IMR-90 (cell line): ENCODE data around the gene UBALD1. TPM values are rescaled to one million over a fixed set of nuclear protein-coding genes. Genes with fewer than 3 reads are reported as not detected.

Experiments used
- ATAC-seq: fragments of 200-7000 bp; cut with Tn5 transposase; 2 replicates; pipeline ENCODE4 v1.9.1; 2020; ENCODE audit warnings: low read depth, mild to moderate bottlenecking, moderate library complexity
- BruUV-seq: library from RNA; stranded (reverse); fragments of 400-500 nt; replicated peaks from 2 replicates; lab custom pipeline; 2021; lab: Mats Ljungman, UMichigan
- CTCF ChIA-PET: fragments of 300-600 bp; formaldehyde crosslinking; extraction: SDS; loops from one replicate; lab custom pipeline; 2021; ENCODE audit warnings: antibody characterized with exemption; lab: Yijun Ruan, JAX
- POLR2A ChIA-PET: fragments of 300-600 bp; sonication (Branson Sonifier 250); formaldehyde crosslinking; loops from one replicate; lab custom pipeline; 2022; ENCODE audit warnings: antibody characterized with exemption; ENCODE audit not compliant: unreplicated experiment; lab: Charles Lee
- DNase-seq: peaks from one replicate; pipeline ENCODE4 v3.0.0; 2013
- H2AFZ ChIP-seq: replicated peaks from 2 replicates; pipeline ENCODE3; 2013; ENCODE audit warnings: low read length, mild to moderate bottlenecking; ENCODE audit not compliant: poor library complexity
- H2AK5ac ChIP-seq: 2 replicates; pipeline ENCODE4 v1.6.1; 2013; ENCODE audit warnings: low read depth, low read length, inconsistent platforms
- H2AK9ac ChIP-seq: replicated peaks from 2 replicates; pipeline ENCODE3; 2013; ENCODE audit warnings: mild to moderate bottlenecking, low read depth, low read length, moderate library complexity; ENCODE audit not compliant: poor library complexity
- H2BK120ac ChIP-seq: 2 replicates; pipeline ENCODE4 v1.6.1; 2013; ENCODE audit warnings: low read depth, low read length, inconsistent platforms
- H2BK15ac ChIP-seq: 3 replicates; pipeline ENCODE4 v1.6.1; 2013; ENCODE audit warnings: low read depth, low read length, inconsistent platforms
- H2BK20ac ChIP-seq: 2 replicates; pipeline ENCODE4 v1.6.1; 2013; ENCODE audit warnings: low read depth, mild to moderate bottlenecking, inconsistent platforms, low read length, moderate library complexity
- H2BK5ac ChIP-seq: 2 replicates; pipeline ENCODE4 v1.6.1; 2013; ENCODE audit warnings: mild to moderate bottlenecking, low read depth, low read length, inconsistent platforms; ENCODE audit not compliant: poor library complexity, severe bottlenecking
- H3K14ac ChIP-seq: replicated peaks from 2 replicates; pipeline ENCODE4 v1.6.1; 2013; ENCODE audit warnings: low read depth, low read length, inconsistent platforms
- H3K18ac ChIP-seq: 2 replicates; pipeline ENCODE4 v1.6.1; 2013; ENCODE audit warnings: low read depth, low read length, control low read depth
- H3K23ac ChIP-seq: 2 replicates; pipeline ENCODE4 v1.6.1; 2013; ENCODE audit warnings: low read depth, low read length, inconsistent platforms
- H3K27ac ChIP-seq: 2 replicates; pipeline ENCODE4 v1.5.1; 2013; ENCODE audit warnings: mild to moderate bottlenecking, control low read depth, low read length; ENCODE audit not compliant: insufficient read depth
- H3K27me3 ChIP-seq: 2 replicates; pipeline ENCODE4 v1.6.1; 2013; ENCODE audit warnings: low read length; ENCODE audit not compliant: control insufficient read depth, insufficient read depth
- H3K36me3 ChIP-seq: 2 replicates; pipeline ENCODE4 v1.6.1; 2013; ENCODE audit warnings: low read length, mixed read lengths; ENCODE audit not compliant: control insufficient read depth, insufficient read depth
- H3K4ac ChIP-seq: 2 replicates; pipeline ENCODE4 v1.6.1; 2013; ENCODE audit warnings: low read depth, low read length, inconsistent platforms
- H3K4me1 ChIP-seq: 2 replicates; pipeline ENCODE4 v1.6.1; 2013; ENCODE audit warnings: low read length, mixed read lengths; ENCODE audit not compliant: control insufficient read depth, insufficient read depth
- H3K4me2 ChIP-seq: 2 replicates; pipeline ENCODE4 v1.6.1; 2013; ENCODE audit warnings: low read depth, mild to moderate bottlenecking, control low read depth, low read length, moderate library complexity
- H3K4me3 ChIP-seq: 2 replicates; pipeline ENCODE4 v1.5.1; 2013; ENCODE audit warnings: low read depth, mild to moderate bottlenecking, control low read depth, low read length, moderate library complexity; ENCODE audit not compliant: insufficient read depth
- H3K56ac ChIP-seq: 2 replicates; pipeline ENCODE4 v1.6.1; 2013; ENCODE audit warnings: low read length, inconsistent platforms; ENCODE audit not compliant: insufficient read depth; ENCODE audit errors: extremely low read depth
- H3K79me1 ChIP-seq, 2 experiments: 2 replicates each; pipeline ENCODE4 v1.6.1; 2013; ENCODE audit warnings: low read length in 2 of 2, inconsistent platforms in 1 of 2, low read depth in 1 of 2
- H3K9ac ChIP-seq: 2 replicates; pipeline ENCODE4 v1.6.1; 2013; ENCODE audit warnings: low read depth, low read length, control low read depth
- H3K9me1 ChIP-seq: 2 replicates; pipeline ENCODE4 v1.6.1; 2013; ENCODE audit warnings: low read length, inconsistent platforms; ENCODE audit not compliant: insufficient read depth
- H3K9me3 ChIP-seq: 2 replicates; pipeline ENCODE4 v1.6.1; 2013; ENCODE audit warnings: low read length; ENCODE audit not compliant: control insufficient read depth, insufficient read depth
- H4K20me1 ChIP-seq: 2 replicates; pipeline ENCODE4 v1.6.1; 2013; ENCODE audit warnings: low read length, inconsistent platforms; ENCODE audit not compliant: insufficient read depth
- H4K5ac ChIP-seq: 2 replicates; pipeline ENCODE4 v1.6.1; 2013; ENCODE audit warnings: mild to moderate bottlenecking, low read depth, low read length, control low read depth
- H4K8ac ChIP-seq, 2 experiments: 2 replicates each; pipeline ENCODE4 v1.6.1; 2013; ENCODE audit warnings: low read depth in 2 of 2, low read length in 2 of 2, control low read depth in 1 of 2, inconsistent platforms in 1 of 2
- H4K91ac ChIP-seq: 2 replicates; pipeline ENCODE4 v1.6.1; 2013; ENCODE audit warnings: low read depth, low read length, inconsistent platforms; ENCODE audit not compliant: insufficient read depth
- CEBPB ChIP-seq: IDR thresholded peaks from 2 replicates; pipeline ENCODE4 v1.6.1; 2012; ENCODE audit warnings: low read depth, low read length, improper control_type of control experiment
- CHD1 ChIP-seq: IDR thresholded peaks from 2 replicates; pipeline ENCODE4 v1.6.1; 2012; ENCODE audit warnings: low read depth, low read length, improper control_type of control experiment
- CTCF ChIP-seq: conservative IDR thresholded peaks from 2 replicates; pipeline ENCODE4 v1.5.1; 2012; ENCODE audit warnings: mild to moderate bottlenecking, low read depth, low read length, improper control_type of control experiment
- ELK1 ChIP-seq: fragments of 150-350 bp; IDR thresholded peaks from 2 replicates; pipeline ENCODE4 v1.6.1; 2016; ENCODE audit warnings: low read depth, mild to moderate bottlenecking, low read length, moderate library complexity, borderline replicate concordance
- MAFK ChIP-seq: IDR thresholded peaks from 2 replicates; pipeline ENCODE4 v1.6.1; 2012; ENCODE audit warnings: low read depth, low read length, improper control_type of control experiment
- MAZ ChIP-seq: IDR thresholded peaks from 2 replicates; pipeline ENCODE4 v1.6.1; 2012; ENCODE audit warnings: low read depth, mild to moderate bottlenecking, low read length, improper control_type of control experiment, moderate library complexity, borderline replicate concordance
- MXI1 ChIP-seq: IDR thresholded peaks from 2 replicates; pipeline ENCODE4 v1.6.1; 2012; ENCODE audit warnings: low read depth, mild to moderate bottlenecking, low read length, moderate library complexity, borderline replicate concordance
- NFE2L2 ChIP-seq: fragments of 150-350 bp; IDR thresholded peaks from 2 replicates; pipeline ENCODE4 v1.6.1; 2016; ENCODE audit warnings: low read depth, mild to moderate bottlenecking, low read length
- POLR2A ChIP-seq: IDR thresholded peaks from 2 replicates; pipeline ENCODE4 v1.6.1; 2012; ENCODE audit warnings: mild to moderate bottlenecking, low read depth, low read length
- RAD21 ChIP-seq: IDR thresholded peaks from 2 replicates; pipeline ENCODE4 v1.6.1; 2012; ENCODE audit warnings: low read length, improper control_type of control experiment
- RCOR1 ChIP-seq: IDR thresholded peaks from 2 replicates; pipeline ENCODE4 v1.6.1; 2012; ENCODE audit warnings: mild to moderate bottlenecking, low read length, improper control_type of control experiment; ENCODE audit not compliant: insufficient replicate concordance
- RFX5 ChIP-seq: IDR thresholded peaks from 2 replicates; pipeline ENCODE4 v1.8.0; 2012; ENCODE audit warnings: low read depth, mild to moderate bottlenecking, low read length, moderate library complexity
- SMC3 ChIP-seq: fragments of 150-350 bp; IDR thresholded peaks from 2 replicates; pipeline ENCODE4 v1.6.1; 2016; ENCODE audit warnings: low read depth, mild to moderate bottlenecking, antibody characterized with exemption, low read length, moderate library complexity
- USF2 ChIP-seq: fragments of 150-350 bp; IDR thresholded peaks from 2 replicates; pipeline ENCODE4 v1.6.1; 2017; ENCODE audit warnings: mild to moderate bottlenecking, antibody characterized with exemption, low read length, low read depth
- WGBS, 2 experiments: methylation state at CpG; one replicate each; pipeline versions ENCODE4 v1.1.5 to v1.1.7; 2013; ENCODE audit warnings: missing lambda C conversion rate in 2 of 2; ENCODE audit not compliant: insufficient read length in 1 of 2; ENCODE audit errors: extremely low coverage in 2 of 2; 5-methylcytosine and 5-hydroxymethylcytosine counted together
- dilution Hi-C: fragments of 300-500 bp; cut with HindIII; formaldehyde crosslinking; loops from one replicate; pipeline ENCODE4 v1.14.3; 2018; ENCODE audit warnings: low sequenced_read_pairs; ENCODE audit not compliant: unreplicated experiment
- in situ Hi-C: fragments of 300-500 bp; cut with MboI; formaldehyde crosslinking; loops from 3 replicates; pipeline ENCODE4 v1.14.3; 2019; ENCODE audit warnings: low sequenced_read_pairs, inconsistent platforms, mixed read lengths
- intact Hi-C: fragments of 100-400 bp; cut with micrococcal nuclease; formaldehyde crosslinking; loops from 2 replicates; pipeline ENCODE4 v1.10.0; 2022
- polyA plus RNA-seq, 3 experiments: library from polyadenylated mRNA; depleted of rRNA; stranded (reverse); fragments of >200 nt; gene quantifications; 2 replicates each; pipeline ENCODE4 v1.2.3, GENCODE V29; 2012; ENCODE audit warnings: low replicate concordance in 1 of 3
- total RNA-seq: library from RNA; depleted of rRNA; stranded (reverse); fragments of >200 nt; gene quantifications from 2 replicates; pipeline ENCODE4 v1.2.3, GENCODE V29; 2012

Gene UBALD1
- total and polyA plus RNA-seq, 2 of the 4 experiments (the other 2 are of a cell fraction), result 1.3 to 14.5 TPM

- Histone ChIP-seq H3K14ac (no peak overlapping the region), H3K4me2 (no peak overlapping the region), H3K4me3 (no peak overlapping the region), H2AK5ac (no peak overlapping the region), H2AFZ (no peak overlapping the region), H3K36me3 (no peaks in the 10 kb centered on the region), H3K27ac (no peak overlapping the region), H2BK5ac (no peak overlapping the region), H3K27me3 (peaks cover 41% of the 10 kb centered on the region), H3K18ac (no peak overlapping the region), H2BK20ac (no peak overlapping the region), H3K9ac (no peak overlapping the region), H2BK15ac (no peak overlapping the region), H2BK120ac (no peak overlapping the region), H4K20me1 (no peaks in the 10 kb centered on the region), H3K23ac (no peak overlapping the region), H3K9me3 (no peaks in the 10 kb centered on the region), H3K9me1 (no peaks in the 10 kb centered on the region), H3K56ac (no peak overlapping the region), H3K79me1 (no peaks in the 10 kb centered on the region), H4K8ac (no peak overlapping the region), H3K4ac (no peak overlapping the region), H3K4me1 (no peaks in the 10 kb centered on the region), H2AK9ac (no peak overlapping the region), H4K91ac (no peak overlapping the region), H4K5ac (no peak overlapping the region)
- no peak for DNase-seq
- ChIA-PET POLR2A (no interaction called here), CTCF (interaction anchor here (0.6 to 0.9 kb wide), 2 partner anchors 26 to 392 kb away, joined by 3 read pairs; no protein-coding TSS in a partner anchor)
- in situ Hi-C loops, result no loop called here
- no peak for ATAC-seq
- intact Hi-C loops, result no loop called here
- TF ChIP-seq MAFK (no peak), RAD21 (no peak), MXI1 (no peak), CEBPB (no peak), ELK1 (no peak), RFX5 (no peak), SMC3 (no peak), CHD1 (no peak), POLR2A (no peak), RCOR1 (no peak), USF2 (no peak), CTCF (no peak), MAZ (no peak), NFE2L2 (no peak)
- WGBS, 2 experiments, result no CpG with 5 or more reads among the region's 9 CpGs
- no TSS peak for BruUV-seq
- dilution Hi-C loops, result no loop called here
Observed at GRCh38 chr16:4561596-4561995, 53.1 kb downstream of the UBALD1 start.
